GM12878 (cell line): ENCODE results near the gene TXNDC17. TPM values are rescaled to one million over a fixed set of nuclear protein-coding genes. Genes with fewer than 3 reads are reported as not detected.

Experiments used
- ATAC-seq: fragments of 200-7000 bp; cut with Tn5 transposase; 3 replicates; pipeline ENCODE4 v1.9.1; 2020; ENCODE audit warnings: mild to moderate bottlenecking, moderate library complexity
- Bru-seq: library from RNA; stranded (reverse); fragments of 400-500 nt; gene quantifications from one replicate; lab custom pipeline; 2021; lab: Mats Ljungman, UMichigan
- BruChase-seq, 2 experiments: library from RNA; stranded (reverse); fragments of 400-500 nt; gene quantifications; one replicate each; lab custom pipeline; 2021; lab: Mats Ljungman, UMichigan
- BruUV-seq: library from RNA; stranded (reverse); fragments of 400-500 nt; replicated peaks from 2 replicates; lab custom pipeline; 2021; lab: Mats Ljungman, UMichigan
- CTCF ChIA-PET: fragments of 300-600 bp; sonication (Branson Sonifier 250); formaldehyde crosslinking; extraction: SDS; loops from one replicate; lab custom pipeline; 2021; ENCODE audit warnings: inconsistent platforms; lab: Yijun Ruan, JAX
- POLR2A ChIA-PET: fragments of 350-600 bp; formaldehyde crosslinking; extraction: SDS; loops from one replicate; lab custom pipeline; 2021; ENCODE audit warnings: inconsistent platforms; lab: Charles Lee
- RAD21 ChIA-PET: fragments of 300-600 bp; sonication (Branson Sonifier 250); formaldehyde crosslinking; loops from one replicate; lab custom pipeline; 2023; ENCODE audit warnings: antibody characterized with exemption; ENCODE audit not compliant: unreplicated experiment; lab: Charles Lee
- SMC1A ChIA-PET: fragments of 300-600 bp; sonication (Branson Sonifier 250); formaldehyde crosslinking; loops from one replicate; lab custom pipeline; 2023; ENCODE audit not compliant: unreplicated experiment, uncharacterized antibody; lab: Charles Lee
- DNase-seq: peaks from one replicate; pipeline ENCODE4 v3.0.0-alpha.2; 2011; ENCODE audit warnings: low read depth, low spot score
- FAIRE-seq: peaks from 3 replicates; lab custom pipeline; 2011; peaks lifted over from hg19 to GRCh38; lab: Jason Lieb, UNC
- H2AFZ ChIP-seq: 2 replicates; pipeline ENCODE4 v1.6.0; 2011; ENCODE audit warnings: low read depth, low read length, control low read depth; ENCODE audit not compliant: control insufficient read depth
- H3K27ac ChIP-seq: 2 replicates; pipeline ENCODE4 v1.5.1; 2011; ENCODE audit warnings: control low read depth; ENCODE audit not compliant: control insufficient read depth, insufficient read depth
- H3K27me3 ChIP-seq, 2 experiments: replicated peaks in 1 of 2; 2 replicates each; pipeline versions ENCODE4 v1.6.0 to v1.6.1; 2011; ENCODE audit warnings: low read length in 1 of 2; ENCODE audit not compliant: control insufficient read depth in 2 of 2, insufficient read depth in 2 of 2
- H3K36me3 ChIP-seq, 2 experiments: 2 replicates each; pipeline ENCODE4 v1.5.1; 2011; ENCODE audit warnings: low read length in 1 of 2; ENCODE audit not compliant: control insufficient read depth in 2 of 2, insufficient read depth in 2 of 2
- H3K4me1 ChIP-seq: 2 replicates; pipeline ENCODE4 v1.6.1; 2011; ENCODE audit warnings: mild to moderate bottlenecking, low read length, moderate library complexity, mixed read lengths; ENCODE audit not compliant: control insufficient read depth, insufficient read depth
- H3K4me2 ChIP-seq: 2 replicates; pipeline ENCODE4 v1.6.0; 2011; ENCODE audit warnings: control low read depth; ENCODE audit not compliant: control insufficient read depth, insufficient read depth
- H3K4me3 ChIP-seq: fragments of 200-600 bp; sonication (generic); 2 replicates; pipeline ENCODE4 v1.5.1; 2016
- H3K79me2 ChIP-seq: 2 replicates; pipeline ENCODE4 v1.6.0; 2011; ENCODE audit warnings: low read length; ENCODE audit not compliant: control insufficient read depth, insufficient read depth
- H3K9ac ChIP-seq: 2 replicates; pipeline ENCODE4 v1.8.0; 2011; ENCODE audit warnings: low read length, control low read depth, mixed read lengths; ENCODE audit not compliant: control insufficient read depth, insufficient read depth
- H3K9me3 ChIP-seq: replicated peaks from 3 replicates; pipeline ENCODE4 v1.5.1; 2011; ENCODE audit warnings: mild to moderate bottlenecking, low read length; ENCODE audit not compliant: control insufficient read depth, insufficient read depth
- H4K20me1 ChIP-seq: 2 replicates; pipeline ENCODE4 v1.6.0; 2011; ENCODE audit not compliant: control insufficient read depth, insufficient read depth
- RAD51 ChIP-seq: fragments of 450-650 bp; IDR thresholded peaks from 2 replicates; pipeline ENCODE4 v1.6.1; 2016; ENCODE audit warnings: moderate library complexity, mild to moderate bottlenecking, inconsistent platforms
- RCOR1 ChIP-seq: conservative IDR thresholded peaks from 2 replicates; pipeline ENCODE4 v1.6.1; 2012; ENCODE audit warnings: low read depth, low read length, improper control_type of control experiment
- SUPT20H ChIP-seq: IDR thresholded peaks from 2 replicates; pipeline ENCODE4 v1.6.1; 2011; ENCODE audit warnings: low read depth, mild to moderate bottlenecking, low read length, moderate library complexity, borderline replicate concordance; ENCODE audit not compliant: control insufficient read depth
- TARDBP ChIP-seq: IDR thresholded peaks from 2 replicates; pipeline ENCODE4 v1.6.1; 2016; ENCODE audit warnings: borderline replicate concordance
- ZNF622 ChIP-seq: fragments of 450-650 bp; IDR thresholded peaks from 2 replicates; pipeline ENCODE4 v1.6.1; 2017; ENCODE audit warnings: mild to moderate bottlenecking, inconsistent platforms
- WGBS: methylation state at CpG from one replicate; pipeline ENCODE4 v1.1.6; 2016; ENCODE audit warnings: low lambda C conversion rate; ENCODE audit not compliant: insufficient replicate concordance, insufficient coverage; ENCODE audit errors: missing lambda C conversion rate; 5-methylcytosine and 5-hydroxymethylcytosine counted together
- in situ Hi-C: fragments of 300-500 bp; cut with MboI; formaldehyde crosslinking; loops from 9 replicates; pipeline ENCODE4 v1.14.3; 2018; ENCODE audit warnings: mixed read lengths
- intact Hi-C: fragments of 100-400 bp; cut with micrococcal nuclease; formaldehyde crosslinking; loops from one replicate; pipeline ENCODE4 v1.14.2; 2022; ENCODE audit not compliant: unreplicated experiment
- long read RNA-seq, 2 experiments: library from polyadenylated mRNA; unstranded; transcript quantifications; one replicate each; pipeline ENCODE4 v2.0.0, GENCODE V29; 2019 to 2020
- polyA minus RNA-seq, 3 experiments: library from RNA; depleted of rRNA, polyadenylated mRNA; stranded (reverse); fragments of >200 nt; gene quantifications; 2 replicates each; pipeline ENCODE4 v1.2.3, GENCODE V29; 2011
- polyA plus RNA-seq, 11 experiments: library from polyadenylated mRNA; depleted of rRNA in 4 of 11; unstranded in 6 of 11; stranded (reverse) in 5 of 11; fragments of >200 nt; fragmentation: Nextera tagmentation in 4 of 11; fragmentation: Illumina TruSeq in 1 of 11; extraction: Ambion mirVana in 4 of 11; extraction: Trizol in 1 of 11; gene quantifications; 1 replicate in 1 of 11; 2 replicates in 10 of 11; pipeline versions ENCODE4 v1.2.1 to v1.2.3, GENCODE V29; 2011 to 2016; ENCODE audit warnings: inconsistent platforms in 2 of 11, missing spikeins in 2 of 11, low read depth in 1 of 11
- total RNA-seq, 4 experiments: library from RNA; depleted of rRNA in 3 of 4; stranded (reverse); fragments of >200 nt in 3 of 4; fragmentation: Illumina TruSeq in 1 of 4; extraction: Trizol in 1 of 4; gene quantifications; 2 replicates each; pipeline versions ENCODE4 v1.2.1 to v1.2.3, GENCODE V29; 2013 to 2021
- TF ChIP-seq, protein P1 (sequence below): fragments of 450-650 bp; IDR thresholded peaks from 2 replicates; pipeline ENCODE4 v1.6.1; 2016; ENCODE audit warnings: mild to moderate bottlenecking, moderate library complexity, borderline replicate concordance
- TF ChIP-seq, protein P2 (sequence below): fragments of 450-650 bp; IDR thresholded peaks from 2 replicates; pipeline ENCODE4 v1.6.1; 2016; ENCODE audit warnings: mild to moderate bottlenecking
- TF ChIP-seq, protein P3 (sequence below): fragments of 450-650 bp; formaldehyde crosslinking; IDR thresholded peaks from 2 replicates; pipeline ENCODE4 v1.4.0; 2022; ENCODE audit warnings: mild to moderate bottlenecking, moderate library complexity

TXNDC17 gene
- total RNA-seq (2013; cell fraction: nucleolus; rRNA removed), result 11.6 and 14.2 TPM in 2 replicates
- total RNA-seq (2014; rRNA removed), result 123 and 124 TPM in 2 replicates
- total RNA-seq (2014; rRNA removed; fragmentation: Illumina TruSeq; extraction: Trizol), result 149 and 175 TPM in 2 replicates
- 129 and 142 TPM in 2 replicates for total RNA-seq (2021)
- polyA plus RNA-seq (2011; ENCODE audit: low read depth), result 17.2 TPM
- 236 and 346 TPM in 2 replicates for polyA plus RNA-seq (2011; rRNA removed)
- polyA plus RNA-seq (2011; cell fraction: cytosol; rRNA removed), result 254 and 313 TPM in 2 replicates
- polyA plus RNA-seq (2011; cell fraction: nucleus; rRNA removed), result 122 and 152 TPM in 2 replicates
- polyA plus RNA-seq (2012), result 124 and 181 TPM in 2 replicates
- 85.4 and 178 TPM in 2 replicates for polyA plus RNA-seq (2014; fragmentation: Illumina TruSeq; extraction: Trizol)
- polyA plus RNA-seq (2014; fragmentation: Nextera tagmentation; extraction: Ambion mirVana), result 100 to 1,000 TPM; 933 to 957 TPM
- 191 and 195 TPM in 2 replicates for polyA plus RNA-seq (2014; rRNA removed)
- 100 to 1,000 TPM; 667 to 694 TPM for polyA plus RNA-seq (2016; fragmentation: Nextera tagmentation; extraction: Ambion mirVana)
- 36.6 and 44.6 TPM in 2 replicates for polyA minus RNA-seq (2011; rRNA and poly(A)+ RNA removed)
- polyA minus RNA-seq (2011; cell fraction: cytosol; rRNA and poly(A)+ RNA removed), result 22.6 and 28.2 TPM in 2 replicates
- polyA minus RNA-seq (2011; cell fraction: nucleus; rRNA and poly(A)+ RNA removed), result 21.6 and 25.7 TPM in 2 replicates
- percentile 78 among the genes with signal in this experiment for Bru-seq, nascent RNA
- BruChase-seq, experiment 1, labeled RNA remaining after a 6-hour chase, result percentile 66 among the genes with signal in this experiment
- BruChase-seq, experiment 2, labeled RNA remaining after a 2-hour chase, result percentile 60 among the genes with signal in this experiment
- long read RNA-seq, experiment 1, transcript TXNDC17-202 (4 exons, 459 nt), result minor isoform, 10 of 74 reads
- long read RNA-seq, experiment 1, transcript TXNDC17-201 (4 exons, 2,219 nt), result major isoform, 61 of 74 reads
- long read RNA-seq, experiment 1, partial matches to known transcripts, result 0 of 74 reads
- long read RNA-seq, experiment 1, other reads (novel, unspliced or antisense), result 1 of 74 reads
- long read RNA-seq, experiment 2, transcript TXNDC17-201 (4 exons, 2,219 nt), result major isoform, 160 of 200 reads
- long read RNA-seq, experiment 2, transcript TXNDC17-202 (4 exons, 459 nt), result minor isoform, 22 of 200 reads
- long read RNA-seq, experiment 2, partial matches to known transcripts, result 5 of 200 reads
- long read RNA-seq, experiment 2, other reads (novel, unspliced or antisense), result 5 of 200 reads

DNA sequence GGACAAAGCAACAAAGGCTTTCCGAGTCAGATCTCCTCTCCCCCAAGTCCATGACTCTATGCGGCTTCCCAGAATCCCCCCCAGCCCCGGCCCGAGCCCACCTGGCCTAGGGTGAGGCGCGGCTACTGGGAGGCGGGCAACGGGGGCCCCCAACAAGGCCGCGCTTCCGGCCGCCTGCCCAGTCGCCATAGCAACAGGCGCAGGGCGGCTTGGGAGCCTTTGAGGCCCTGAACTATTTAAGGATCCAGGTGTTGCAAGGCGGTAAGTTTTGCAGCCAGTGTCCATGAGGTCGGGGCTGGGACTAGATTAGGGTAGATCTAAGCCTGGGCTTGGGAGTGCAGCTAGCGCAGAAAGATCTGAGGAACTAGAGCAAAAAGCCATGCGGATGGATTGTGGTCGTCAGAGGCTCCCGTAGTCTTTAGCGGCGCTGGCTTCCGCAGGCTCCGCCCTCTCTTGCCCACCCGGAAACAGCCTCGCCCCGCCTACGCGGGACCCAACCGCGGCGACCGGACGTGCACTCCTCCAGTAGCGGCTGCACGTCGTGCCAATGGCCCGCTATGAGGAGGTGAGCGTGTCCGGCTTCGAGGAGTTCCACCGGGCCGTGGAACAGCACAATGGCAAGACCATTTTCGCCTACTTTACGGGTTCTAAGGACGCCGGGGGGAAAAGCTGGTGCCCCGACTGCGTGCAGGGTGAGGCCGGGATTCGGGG is at the start of gene TXNDC17, which contains the start of gene KIAA0753:
Gene TXNDC17, plus strand, starts transcription at position 525 of the 711 bp plus-strand sequence. Its CDS starts 23 bp downstream, at position 548.
Gene KIAA0753, minus strand, starts transcription at position 176 of the 711 bp plus-strand sequence. CDS start 5,608 bp downstream, outside the sequence.
- CTCF ChIA-PET, result interaction anchor here (0.6 to 2.2 kb wide), 3 partner anchors 8 to 168 kb away, joined by 3 to 9 read pairs (median 5); no protein-coding TSS in a partner anchor
- no peak for TF ChIP-seq RAD51
- TF ChIP-seq, protein P1, sequence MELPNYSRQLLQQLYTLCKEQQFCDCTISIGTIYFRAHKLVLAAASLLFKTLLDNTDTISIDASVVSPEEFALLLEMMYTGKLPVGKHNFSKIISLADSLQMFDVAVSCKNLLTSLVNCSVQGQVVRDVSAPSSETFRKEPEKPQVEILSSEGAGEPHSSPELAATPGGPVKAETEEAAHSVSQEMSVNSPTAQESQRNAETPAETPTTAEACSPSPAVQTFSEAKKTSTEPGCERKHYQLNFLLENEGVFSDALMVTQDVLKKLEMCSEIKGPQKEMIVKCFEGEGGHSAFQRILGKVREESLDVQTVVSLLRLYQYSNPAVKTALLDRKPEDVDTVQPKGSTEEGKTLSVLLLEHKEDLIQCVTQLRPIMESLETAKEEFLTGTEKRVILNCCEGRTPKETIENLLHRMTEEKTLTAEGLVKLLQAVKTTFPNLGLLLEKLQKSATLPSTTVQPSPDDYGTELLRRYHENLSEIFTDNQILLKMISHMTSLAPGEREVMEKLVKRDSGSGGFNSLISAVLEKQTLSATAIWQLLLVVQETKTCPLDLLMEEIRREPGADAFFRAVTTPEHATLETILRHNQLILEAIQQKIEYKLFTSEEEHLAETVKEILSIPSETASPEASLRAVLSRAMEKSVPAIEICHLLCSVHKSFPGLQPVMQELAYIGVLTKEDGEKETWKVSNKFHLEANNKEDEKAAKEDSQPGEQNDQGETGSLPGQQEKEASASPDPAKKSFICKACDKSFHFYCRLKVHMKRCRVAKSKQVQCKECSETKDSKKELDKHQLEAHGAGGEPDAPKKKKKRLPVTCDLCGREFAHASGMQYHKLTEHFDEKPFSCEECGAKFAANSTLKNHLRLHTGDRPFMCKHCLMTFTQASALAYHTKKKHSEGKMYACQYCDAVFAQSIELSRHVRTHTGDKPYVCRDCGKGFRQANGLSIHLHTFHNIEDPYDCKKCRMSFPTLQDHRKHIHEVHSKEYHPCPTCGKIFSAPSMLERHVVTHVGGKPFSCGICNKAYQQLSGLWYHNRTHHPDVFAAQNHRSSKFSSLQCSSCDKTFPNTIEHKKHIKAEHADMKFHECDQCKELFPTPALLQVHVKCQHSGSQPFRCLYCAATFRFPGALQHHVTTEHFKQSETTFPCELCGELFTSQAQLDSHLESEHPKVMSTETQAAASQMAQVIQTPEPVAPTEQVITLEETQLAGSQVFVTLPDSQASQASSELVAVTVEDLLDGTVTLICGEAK, result peak; percentile 89
- no peak; the same call in 1 of the 2 replicates for TF ChIP-seq RCOR1
- no peak for TF ChIP-seq SUPT20H
- TF ChIP-seq ZNF622, result no peak
- no peak for TF ChIP-seq TARDBP
- TF ChIP-seq, protein P2, sequence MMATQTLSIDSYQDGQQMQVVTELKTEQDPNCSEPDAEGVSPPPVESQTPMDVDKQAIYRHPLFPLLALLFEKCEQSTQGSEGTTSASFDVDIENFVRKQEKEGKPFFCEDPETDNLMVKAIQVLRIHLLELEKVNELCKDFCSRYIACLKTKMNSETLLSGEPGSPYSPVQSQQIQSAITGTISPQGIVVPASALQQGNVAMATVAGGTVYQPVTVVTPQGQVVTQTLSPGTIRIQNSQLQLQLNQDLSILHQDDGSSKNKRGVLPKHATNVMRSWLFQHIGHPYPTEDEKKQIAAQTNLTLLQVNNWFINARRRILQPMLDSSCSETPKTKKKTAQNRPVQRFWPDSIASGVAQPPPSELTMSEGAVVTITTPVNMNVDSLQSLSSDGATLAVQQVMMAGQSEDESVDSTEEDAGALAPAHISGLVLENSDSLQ, result no peak
- TF ChIP-seq, protein P3, sequence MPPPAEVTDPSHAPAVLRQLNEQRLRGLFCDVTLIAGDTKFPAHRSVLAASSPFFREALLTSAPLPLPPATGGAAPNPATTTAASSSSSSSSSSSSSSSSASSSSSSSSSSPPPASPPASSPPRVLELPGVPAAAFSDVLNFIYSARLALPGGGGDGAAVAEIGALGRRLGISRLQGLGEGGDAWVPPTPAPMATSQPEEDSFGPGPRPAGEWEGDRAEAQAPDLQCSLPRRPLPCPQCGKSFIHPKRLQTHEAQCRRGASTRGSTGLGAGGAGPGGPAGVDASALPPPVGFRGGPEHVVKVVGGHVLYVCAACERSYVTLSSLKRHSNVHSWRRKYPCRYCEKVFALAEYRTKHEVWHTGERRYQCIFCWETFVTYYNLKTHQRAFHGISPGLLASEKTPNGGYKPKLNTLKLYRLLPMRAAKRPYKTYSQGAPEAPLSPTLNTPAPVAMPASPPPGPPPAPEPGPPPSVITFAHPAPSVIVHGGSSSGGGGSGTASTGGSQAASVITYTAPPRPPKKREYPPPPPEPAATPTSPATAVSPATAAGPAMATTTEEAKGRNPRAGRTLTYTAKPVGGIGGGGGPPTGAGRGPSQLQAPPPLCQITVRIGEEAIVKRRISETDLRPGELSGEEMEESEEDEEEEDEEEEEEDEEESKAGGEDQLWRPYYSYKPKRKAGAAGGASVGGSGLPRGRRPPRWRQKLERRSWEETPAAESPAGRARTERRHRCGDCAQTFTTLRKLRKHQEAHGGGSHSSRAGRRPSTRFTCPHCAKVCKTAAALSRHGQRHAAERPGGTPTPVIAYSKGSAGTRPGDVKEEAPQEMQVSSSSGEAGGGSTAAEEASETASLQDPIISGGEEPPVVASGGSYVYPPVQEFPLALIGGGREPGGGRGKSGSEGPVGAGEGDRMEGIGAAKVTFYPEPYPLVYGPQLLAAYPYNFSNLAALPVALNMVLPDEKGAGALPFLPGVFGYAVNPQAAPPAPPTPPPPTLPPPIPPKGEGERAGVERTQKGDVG (CRISPR knock-in tag), result no peak

More for the DNA sequence above, at the start of gene TXNDC17, which contains the start of gene KIAA0753:
- Histone ChIP-seq H3K9me3 (no peaks in the 10 kb centered on the region), H3K79me2 (peaks cover 33% of the 10 kb centered on the region), H2AFZ (peak within 1 kb of the TSS; percentile 96), H3K27ac (peak within 1 kb of the TSS; percentile 83), H3K27me3 (no peaks in the 10 kb centered on the region), H3K9ac (peak within 1 kb of the TSS; percentile 84), H3K4me1 (peaks cover 11% of the 10 kb centered on the region; the same call in 1 of the 2 replicates), H4K20me1 (no peaks in the 10 kb centered on the region), H3K4me3 (peak within 1 kb of the TSS; percentile 87), H3K36me3 (peaks cover 0 to 12% of the 10 kb centered on the region in 2 experiments; a peak in 1 of 4 replicates), H3K4me2 (peak within 1 kb of the TSS; percentile 88)
- ChIA-PET POLR2A (interaction anchor here (0.8 to 2.0 kb wide), 4 partner anchors 9 to 17 kb away, joined by 3 to 11 read pairs (median 4); partner anchors contain the start of genes C17orf100 and MED31), RAD21 (no interaction called here), SMC1A (interaction anchor here (1.0 to 2.1 kb wide), 2 partner anchors 10 to 168 kb away, joined by 3 to 8 read pairs; partner anchors contain the start of genes C17orf100 and MED31)
- in situ Hi-C loops, result no loop called here
- WGBS, result under 1% methylated on average over 52 of the region's 52 CpGs
- peak; percentile 86 for FAIRE-seq
- peak; percentile 84 for DNase-seq
- intact Hi-C loops, result loop anchor here (1.0 kb wide), 1 partner anchor 11 kb away; the partner anchor contains the start of genes C17orf100 and MED31
- no TSS peak for BruUV-seq
- peak; percentile 94 for ATAC-seq
